Osteocyte (in vitro differentiated cells): ENCODE measurements around the gene CDIPT. TPM values are rescaled to one million over a fixed set of nuclear protein-coding genes. Genes with fewer than 3 reads are reported as not detected.

Experiments used
- DNase-seq: peaks from one replicate; pipeline ENCODE4 v3.0.0; 2021; ENCODE audit warnings: mixed read lengths; ENCODE audit not compliant: unreplicated experiment; ENCODE audit errors: extremely low spot score
- H3K27ac Mint-ChIP-seq: one replicate; pipeline ENCODE4 v1.8.0; 2021; ENCODE audit warnings: mild to moderate bottlenecking, mixed read lengths; ENCODE audit not compliant: unreplicated experiment
- H3K27me3 Mint-ChIP-seq: one replicate; pipeline ENCODE4 v1.8.0; 2021; ENCODE audit warnings: mixed read lengths; ENCODE audit not compliant: unreplicated experiment
- H3K36me3 Mint-ChIP-seq: one replicate; pipeline ENCODE4 v1.8.0; 2021; ENCODE audit warnings: mixed read lengths; ENCODE audit not compliant: unreplicated experiment
- H3K4me1 Mint-ChIP-seq: one replicate; pipeline ENCODE4 v1.8.0; 2021; ENCODE audit warnings: mixed read lengths; ENCODE audit not compliant: unreplicated experiment
- H3K4me3 Mint-ChIP-seq: one replicate; pipeline ENCODE4 v1.8.0; 2021; ENCODE audit warnings: mild to moderate bottlenecking, moderate library complexity, mixed read lengths; ENCODE audit not compliant: unreplicated experiment
- H3K9me3 Mint-ChIP-seq: one replicate; pipeline ENCODE4 v1.8.0; 2021; ENCODE audit warnings: mixed read lengths; ENCODE audit not compliant: unreplicated experiment
- total RNA-seq: library from RNA; stranded (reverse); gene quantifications from 2 replicates; pipeline ENCODE4 v1.2.1, GENCODE V29; 2021
- TF ChIP-seq, protein P1 (sequence below): fragments of 200-600 bp; sonication (generic); IDR thresholded peaks from 2 replicates; pipeline ENCODE4 v1.5.0; 2021; ENCODE audit warnings: antibody characterized with exemption, mild to moderate bottlenecking, moderate library complexity

The CDIPT gene
- total RNA-seq, 1 donor from 2014 or later = 104 TPM

DNA sequence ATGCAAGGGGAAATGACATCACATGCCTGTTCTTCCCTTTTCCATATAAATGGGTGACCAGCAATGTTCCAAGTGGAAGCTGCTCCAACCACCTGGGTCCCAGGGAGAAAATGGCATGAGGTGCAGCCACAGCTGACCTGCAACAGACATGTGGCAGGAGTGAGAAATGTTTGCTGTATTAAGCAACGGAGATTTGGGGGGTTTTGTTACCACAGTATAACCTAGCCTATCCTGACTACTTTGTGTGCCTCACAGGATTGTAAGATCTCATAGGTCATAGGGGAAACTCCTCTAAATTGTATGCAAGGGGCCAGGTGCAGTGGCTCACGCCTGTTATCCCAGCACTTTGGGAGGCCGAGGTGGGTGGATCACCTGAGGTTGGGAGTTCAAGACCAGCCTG is 12.0 kb downstream of the CDIPT start:
- H3K36me3 Mint-ChIP-seq = peaks cover 9% of the 10 kb centered on the region
- H3K27ac Mint-ChIP-seq = no peak overlapping the region
- no peaks in the 10 kb centered on the region for H3K9me3 Mint-ChIP-seq
- H3K27me3 Mint-ChIP-seq = no peaks in the 10 kb centered on the region
- TF ChIP-seq, protein P1, sequence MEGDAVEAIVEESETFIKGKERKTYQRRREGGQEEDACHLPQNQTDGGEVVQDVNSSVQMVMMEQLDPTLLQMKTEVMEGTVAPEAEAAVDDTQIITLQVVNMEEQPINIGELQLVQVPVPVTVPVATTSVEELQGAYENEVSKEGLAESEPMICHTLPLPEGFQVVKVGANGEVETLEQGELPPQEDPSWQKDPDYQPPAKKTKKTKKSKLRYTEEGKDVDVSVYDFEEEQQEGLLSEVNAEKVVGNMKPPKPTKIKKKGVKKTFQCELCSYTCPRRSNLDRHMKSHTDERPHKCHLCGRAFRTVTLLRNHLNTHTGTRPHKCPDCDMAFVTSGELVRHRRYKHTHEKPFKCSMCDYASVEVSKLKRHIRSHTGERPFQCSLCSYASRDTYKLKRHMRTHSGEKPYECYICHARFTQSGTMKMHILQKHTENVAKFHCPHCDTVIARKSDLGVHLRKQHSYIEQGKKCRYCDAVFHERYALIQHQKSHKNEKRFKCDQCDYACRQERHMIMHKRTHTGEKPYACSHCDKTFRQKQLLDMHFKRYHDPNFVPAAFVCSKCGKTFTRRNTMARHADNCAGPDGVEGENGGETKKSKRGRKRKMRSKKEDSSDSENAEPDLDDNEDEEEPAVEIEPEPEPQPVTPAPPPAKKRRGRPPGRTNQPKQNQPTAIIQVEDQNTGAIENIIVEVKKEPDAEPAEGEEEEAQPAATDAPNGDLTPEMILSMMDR = no peak
- no peak overlapping the region for H3K4me3 Mint-ChIP-seq
- DNase-seq = no peak
- no peaks in the 10 kb centered on the region for H3K4me1 Mint-ChIP-seq

DNA sequence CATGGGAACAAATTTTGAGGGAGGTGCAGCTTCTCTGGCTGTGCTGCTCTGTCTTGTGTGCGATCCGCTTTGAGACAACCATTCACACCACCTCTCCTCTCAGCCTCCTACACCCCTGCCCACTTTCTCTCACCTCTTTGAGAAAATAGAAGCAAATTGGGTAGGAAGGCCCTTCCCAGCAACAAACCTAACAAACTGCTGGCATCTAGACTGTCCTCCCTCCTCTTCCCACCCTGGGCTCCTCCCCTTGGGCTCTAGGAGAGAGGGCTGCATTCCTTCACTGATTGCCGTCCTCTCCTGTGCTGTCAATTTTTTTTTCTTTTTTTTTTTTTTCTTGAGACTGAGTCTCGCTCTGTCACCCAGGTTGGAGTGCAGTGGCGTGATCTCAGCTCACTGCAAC is 13.5 kb downstream of the CDIPT start:
- Mint-ChIP-seq H3K36me3 (peaks cover 22% of the 10 kb centered on the region), H3K27ac (no peak overlapping the region), H3K9me3 (no peaks in the 10 kb centered on the region), H3K4me1 (no peaks in the 10 kb centered on the region), H3K27me3 (no peaks in the 10 kb centered on the region), H3K4me3 (no peak overlapping the region)
- TF ChIP-seq, protein P1 = no peak
- DNase-seq = no peak

DNA sequence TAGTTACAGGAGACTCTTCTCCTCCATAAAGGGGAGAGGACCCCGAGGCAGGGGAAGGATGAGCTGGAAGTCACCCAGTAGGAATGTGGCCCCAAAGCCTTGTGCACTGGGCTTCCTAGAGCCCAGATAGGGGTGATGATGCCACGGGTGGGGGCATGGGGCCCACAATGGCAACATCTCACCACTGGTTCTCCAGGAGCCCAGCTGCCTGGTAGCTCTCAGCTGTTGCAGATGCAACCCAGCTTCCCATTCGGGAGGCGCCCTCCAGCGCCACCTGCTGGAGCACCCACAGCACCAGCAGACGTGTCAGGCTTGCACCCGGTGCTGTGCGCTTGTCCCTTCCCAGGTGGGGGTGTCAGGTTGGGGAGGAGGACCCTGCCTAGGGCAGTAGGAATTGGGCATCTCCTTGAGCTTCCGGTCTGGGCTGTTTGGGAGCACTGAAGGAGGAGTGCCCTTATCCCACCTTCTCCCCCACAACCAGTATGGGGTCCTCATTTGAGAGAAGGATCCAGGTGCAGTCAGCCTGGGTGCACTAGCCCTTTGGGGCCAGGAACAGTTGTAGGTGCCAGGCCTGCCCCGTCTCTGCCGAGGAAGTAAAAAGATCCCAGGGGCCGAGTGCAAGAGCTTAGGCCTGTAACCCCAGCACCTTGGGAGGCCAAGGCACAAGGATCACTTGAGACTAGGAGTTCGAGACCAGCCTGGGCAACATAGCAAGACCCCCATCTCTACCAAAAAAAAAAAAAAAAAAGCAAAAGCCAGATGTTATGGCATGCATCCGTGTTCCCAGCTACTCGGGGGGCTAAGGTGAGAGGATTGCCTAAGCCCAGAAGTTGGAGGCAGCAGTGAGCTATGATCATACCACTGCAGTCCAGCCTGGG is 14.4 kb downstream of the CDIPT start:
- no peaks in the 10 kb centered on the region for H3K4me1 Mint-ChIP-seq
- DNase-seq = no peak
- no peaks in the 10 kb centered on the region for H3K9me3 Mint-ChIP-seq
- no peaks in the 10 kb centered on the region for H3K27me3 Mint-ChIP-seq
- TF ChIP-seq, protein P1 = peak; percentile 82
- H3K36me3 Mint-ChIP-seq = peaks cover 27% of the 10 kb centered on the region
- H3K27ac Mint-ChIP-seq = no peak overlapping the region
- no peak overlapping the region for H3K4me3 Mint-ChIP-seq

DNA sequence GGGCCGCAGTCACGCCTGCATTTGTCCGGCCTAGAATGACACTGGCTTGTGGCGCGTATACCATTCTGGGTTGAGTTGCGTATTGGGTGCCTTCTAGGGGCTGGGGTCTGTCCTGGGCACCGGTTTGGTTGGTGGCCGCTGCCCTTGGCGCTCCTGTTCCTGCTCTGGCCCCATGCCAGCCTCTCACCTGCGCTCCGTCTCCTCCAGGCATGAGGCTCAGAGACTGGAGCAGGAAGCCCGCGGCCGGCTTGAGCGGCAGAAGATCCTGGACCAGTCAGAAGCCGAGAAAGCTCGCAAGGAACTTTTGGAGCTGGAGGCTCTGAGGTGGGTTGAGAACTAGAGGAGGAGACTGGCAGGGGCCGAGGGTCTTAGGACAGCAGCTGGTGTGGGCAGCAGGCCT is 17.4 kb downstream of the CDIPT start:
- Mint-ChIP-seq H3K4me1 (no peaks in the 10 kb centered on the region), H3K27ac (no peak overlapping the region), H3K27me3 (no peaks in the 10 kb centered on the region), H3K36me3 (peaks cover 33% of the 10 kb centered on the region), H3K4me3 (no peak overlapping the region), H3K9me3 (no peaks in the 10 kb centered on the region)
- no peak for DNase-seq
- TF ChIP-seq, protein P1 = no peak

DNA sequence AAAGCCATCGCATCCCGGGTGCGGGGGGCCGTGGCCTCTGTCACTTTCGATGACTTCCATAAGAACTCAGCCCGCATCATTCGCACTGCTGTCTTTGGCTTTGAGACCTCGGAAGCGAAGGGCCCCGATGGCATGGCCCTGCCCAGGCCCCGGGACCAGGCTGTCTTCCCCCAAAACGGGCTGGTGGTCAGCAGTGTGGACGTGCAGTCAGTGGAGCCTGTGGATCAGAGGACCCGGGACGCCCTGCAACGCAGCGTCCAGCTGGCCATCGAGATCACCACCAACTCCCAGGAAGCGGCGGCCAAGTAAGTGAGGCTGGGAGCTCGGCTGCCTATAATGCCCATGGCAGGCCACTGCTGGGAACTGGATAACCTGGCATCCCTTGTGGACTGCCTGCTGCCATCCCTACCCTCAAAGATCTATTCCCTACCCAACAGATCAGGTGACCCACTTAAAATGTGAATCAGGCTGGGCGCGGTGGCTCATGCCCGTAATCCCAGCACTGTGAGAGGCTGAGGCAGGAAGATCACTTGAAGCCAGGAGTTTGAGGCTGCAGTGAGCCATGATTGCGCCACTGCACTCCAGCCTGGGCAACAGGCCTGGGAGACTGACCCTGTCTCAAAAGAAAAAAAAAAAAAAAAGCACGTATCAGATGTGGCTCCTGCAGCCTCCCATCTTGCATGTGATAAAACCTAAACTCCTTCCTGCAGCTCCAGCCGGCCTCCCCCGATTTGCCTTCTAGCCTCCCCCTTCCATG is 18.3 kb downstream of the CDIPT start:
- Mint-ChIP-seq H3K36me3 (peaks cover 39% of the 10 kb centered on the region), H3K4me3 (no peak overlapping the region), H3K27me3 (no peaks in the 10 kb centered on the region), H3K9me3 (no peaks in the 10 kb centered on the region), H3K4me1 (no peaks in the 10 kb centered on the region), H3K27ac (no peak overlapping the region)
- no peak for DNase-seq
- TF ChIP-seq, protein P1 = no peak
